ENCODE results near the gene RAPGEF6.

Gene RAPGEF6

GRCh38 chr5:131659841-131660240, 24.8 kb upstream of the RAPGEF6 start:
- POLR2A ChIA-PET (ENCODE audit: low non-redundant PET) = no interaction called here
- CTCF ChIA-PET = interaction anchor here (0.7 kb wide), 1 partner anchor 15 kb away, joined by 3 read pairs; no protein-coding TSS in a partner anchor
- no peak for TF ChIP-seq CTCF (conservative IDR thresholded peaks at IDR 0.05; ENCODE audit: low read depth)
- DNase-seq (ENCODE audit: low spot score) = no peak
- no peak overlapping the region for H3K27ac ChIP-seq

- no peak overlapping the region for H3K27ac ChIP-seq
- TF ChIP-seq CTCF (conservative IDR thresholded peaks at IDR 0.05; ENCODE audit: low read depth) = no peak
- POLR2A ChIA-PET (ENCODE audit: low non-redundant PET) = no interaction called here
- no peak for DNase-seq (ENCODE audit: low spot score)
- CTCF ChIA-PET = no interaction called here
Measured at GRCh38 chr5:131659290-131659689, 24.3 kb upstream of the RAPGEF6 start.

GRCh38 chr5:131654776-131655175, 19.7 kb upstream of the RAPGEF6 start:
- POLR2A ChIA-PET (ENCODE audit: low non-redundant PET) = no interaction called here
- CTCF ChIA-PET = no interaction called here
- TF ChIP-seq CTCF (conservative IDR thresholded peaks at IDR 0.05; ENCODE audit: low read depth) = no peak
- DNase-seq (ENCODE audit: low spot score) = no peak
- no peak overlapping the region for H3K27ac ChIP-seq

GRCh38 chr5:131654309-131654708, 19.3 kb upstream of the RAPGEF6 start:
- POLR2A ChIA-PET (ENCODE audit: low non-redundant PET) = no interaction called here
- no peak overlapping the region for H3K27ac ChIP-seq
- TF ChIP-seq CTCF (conservative IDR thresholded peaks at IDR 0.05; ENCODE audit: low read depth) = no peak
- no peak for DNase-seq (ENCODE audit: low spot score)
- CTCF ChIA-PET = no interaction called here

GRCh38 chr5:131649161-131649560, 14.1 kb upstream of the RAPGEF6 start:
- ChIA-PET POLR2A (ENCODE audit: low non-redundant PET) (no interaction called here), CTCF (interaction anchor here (1.2 kb wide), 1 partner anchor 17 kb away, joined by 3 read pairs; no protein-coding TSS in a partner anchor)
- H3K27ac ChIP-seq = no peak overlapping the region
- TF ChIP-seq CTCF (conservative IDR thresholded peaks at IDR 0.05; ENCODE audit: low read depth) = no peak
- no peak for DNase-seq (ENCODE audit: low spot score)

- DNase-seq (ENCODE audit: low spot score) = no peak
- no peak for TF ChIP-seq CTCF (conservative IDR thresholded peaks at IDR 0.05; ENCODE audit: low read depth)
- H3K27ac ChIP-seq = no peak overlapping the region
- CTCF ChIA-PET = no interaction called here
- POLR2A ChIA-PET (ENCODE audit: low non-redundant PET) = interaction anchor here (0.6 kb wide), 1 partner anchor 158 kb away, joined by 3 read pairs; no protein-coding TSS in a partner anchor
Measured at GRCh38 chr5:131647048-131647769, 12.2 kb upstream of the RAPGEF6 start.

Data from RWPE1 (cell line).